HG03354 (cell line): ENCODE results near the gene SMO.
"Not testable (repeated sequence)": the region's sequence is repeated elsewhere in the genome, so short reads cannot be mapped to it uniquely, and the experiment has no call there.

Experiments used
- ATAC-seq: cut with Tn5 transposase; IDR thresholded peaks from one replicate; pipeline ENCODE4 v1.9.1; 2021; ENCODE audit warnings: mild to moderate bottlenecking; ENCODE audit not compliant: unreplicated experiment, poor library complexity, severe bottlenecking

The SMO gene

GRCh38 chr7:129225931-129226572, 37.6 kb downstream of the SMO start:
- ATAC-seq, result no peak

- ATAC-seq, result no peak
Observed at GRCh38 chr7:129227646-129228578, 39.5 kb downstream of the SMO start.

- ATAC-seq, result no peak
Observed at GRCh38 chr7:129228633-129229032, 40.2 kb downstream of the SMO start.

DNA sequence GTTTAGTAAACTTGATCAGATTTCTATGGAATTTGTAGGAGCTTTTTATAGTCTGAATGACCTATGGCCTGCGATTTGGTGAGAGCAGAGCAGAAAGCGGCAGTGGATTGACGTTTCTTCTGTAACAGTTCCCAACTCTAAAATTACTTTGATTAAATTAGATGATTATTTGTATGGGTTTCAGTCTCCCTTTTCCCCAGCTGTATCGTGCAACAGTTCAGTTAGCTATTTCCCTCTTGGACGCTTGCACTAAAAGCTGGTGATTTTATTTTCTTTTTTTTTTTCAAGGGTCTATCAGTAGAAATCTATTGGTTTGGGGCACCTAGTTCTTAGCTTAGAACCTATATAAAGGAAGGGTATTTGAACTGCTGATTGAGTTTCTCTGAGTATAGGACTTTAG, 43.2 kb downstream of the SMO start:
- no peak for ATAC-seq

- ATAC-seq, result no peak
Observed at GRCh38 chr7:129238546-129238945, 50.1 kb downstream of the SMO start.

DNA sequence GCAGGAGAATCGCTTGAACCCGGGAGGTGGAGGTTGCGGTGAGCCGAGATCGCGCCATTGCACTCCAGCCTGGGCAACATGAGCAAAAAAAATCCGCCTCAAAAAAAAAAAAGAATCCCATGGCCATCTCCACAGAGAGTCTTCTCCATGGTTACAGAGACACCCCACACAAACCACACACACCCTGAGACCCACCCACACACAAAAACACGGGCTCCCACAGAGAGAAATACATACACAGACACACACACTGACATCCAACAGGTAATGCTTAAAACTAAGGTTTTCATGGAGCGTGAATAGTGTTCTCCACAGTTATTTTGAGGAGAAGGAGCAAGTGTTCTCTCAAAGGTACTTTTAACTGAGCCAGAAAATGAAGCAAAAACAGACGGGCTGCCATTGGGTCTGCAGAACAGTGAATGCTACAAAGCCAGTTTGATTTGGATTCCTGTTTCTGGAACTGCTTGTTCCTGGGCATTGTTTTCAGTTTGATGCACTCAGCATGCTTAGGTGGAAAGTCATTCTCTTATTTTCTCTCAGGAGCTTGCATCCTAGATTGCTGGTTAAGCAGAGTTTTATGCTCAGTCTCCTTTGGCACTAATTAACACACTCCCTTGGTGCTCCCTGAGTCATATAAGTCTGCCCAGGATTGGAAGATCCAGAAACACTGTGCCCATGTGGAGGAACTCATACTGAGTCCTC, 51.8 kb downstream of the SMO start:
- no peak for ATAC-seq

- ATAC-seq, result no peak
Observed at GRCh38 chr7:129244220-129244619, 55.8 kb downstream of the SMO start.

DNA sequence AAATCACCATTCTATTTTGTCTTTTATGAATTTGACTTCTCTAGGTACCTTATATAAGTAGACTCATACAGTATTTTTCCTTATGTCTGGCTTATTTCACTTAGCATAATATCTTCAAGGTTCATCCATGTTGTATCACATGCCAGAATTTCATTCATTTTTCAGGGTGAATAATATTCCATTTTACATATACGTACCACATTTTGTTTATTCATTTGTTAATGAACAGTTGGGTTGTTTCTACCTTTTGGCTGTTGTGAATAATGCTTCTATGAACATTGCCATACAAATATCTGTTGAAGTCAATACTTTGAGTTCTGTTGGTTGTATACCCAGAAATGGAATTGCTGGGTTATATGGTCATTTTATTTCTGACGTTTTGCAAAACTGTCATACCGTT, 57.1 kb downstream of the SMO start:
- ATAC-seq, result no peak

- no peak for ATAC-seq
Observed at GRCh38 chr7:129247087-129247486, 58.7 kb downstream of the SMO start.

GRCh38 chr7:129252128-129252527, 63.7 kb downstream of the SMO start:
- ATAC-seq, result no peak

GRCh38 chr7:129252603-129253002, 64.2 kb downstream of the SMO start:
- ATAC-seq, result not testable (repeated sequence)

DNA sequence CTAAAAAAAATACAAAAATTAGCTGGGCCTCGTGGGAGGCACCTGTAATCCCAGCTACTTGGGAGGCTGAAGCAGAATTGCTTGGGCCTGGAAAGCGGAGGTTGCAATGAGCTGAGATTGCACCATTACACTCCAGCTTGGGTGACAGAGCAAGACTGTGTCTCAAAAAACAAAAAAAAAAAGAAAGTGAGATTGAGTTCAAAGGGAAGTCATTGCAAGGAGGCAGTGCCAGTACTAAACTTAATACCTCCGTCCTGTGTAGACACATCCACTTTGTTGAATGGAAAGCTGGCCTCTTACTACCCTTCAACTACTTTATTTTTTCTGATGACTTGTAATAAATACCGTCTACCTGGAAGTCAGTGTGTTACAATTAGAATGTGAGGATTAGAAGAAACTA, 67.4 kb downstream of the SMO start:
- no peak for ATAC-seq

DNA sequence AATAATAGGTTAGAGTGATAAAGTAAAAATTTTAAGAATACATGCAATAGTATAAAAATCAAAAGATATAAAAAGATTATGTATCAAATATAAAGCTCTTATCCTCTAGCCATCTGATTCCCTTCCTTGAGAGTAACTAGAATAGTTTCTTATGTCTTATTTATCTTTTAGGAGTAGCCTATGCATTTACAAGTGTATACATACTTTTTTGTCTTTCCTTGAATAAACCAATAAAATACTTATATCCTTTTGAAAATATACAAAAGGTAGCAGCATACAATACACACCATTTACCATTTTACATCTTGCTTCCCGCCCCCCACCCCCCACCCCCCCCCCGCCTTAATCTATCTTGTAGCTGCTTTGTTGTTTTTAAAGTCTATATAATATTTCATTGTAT, 67.8 kb downstream of the SMO start:
- no peak for ATAC-seq

- no peak for ATAC-seq
Observed at GRCh38 chr7:129257168-129257567, 68.7 kb downstream of the SMO start.

DNA sequence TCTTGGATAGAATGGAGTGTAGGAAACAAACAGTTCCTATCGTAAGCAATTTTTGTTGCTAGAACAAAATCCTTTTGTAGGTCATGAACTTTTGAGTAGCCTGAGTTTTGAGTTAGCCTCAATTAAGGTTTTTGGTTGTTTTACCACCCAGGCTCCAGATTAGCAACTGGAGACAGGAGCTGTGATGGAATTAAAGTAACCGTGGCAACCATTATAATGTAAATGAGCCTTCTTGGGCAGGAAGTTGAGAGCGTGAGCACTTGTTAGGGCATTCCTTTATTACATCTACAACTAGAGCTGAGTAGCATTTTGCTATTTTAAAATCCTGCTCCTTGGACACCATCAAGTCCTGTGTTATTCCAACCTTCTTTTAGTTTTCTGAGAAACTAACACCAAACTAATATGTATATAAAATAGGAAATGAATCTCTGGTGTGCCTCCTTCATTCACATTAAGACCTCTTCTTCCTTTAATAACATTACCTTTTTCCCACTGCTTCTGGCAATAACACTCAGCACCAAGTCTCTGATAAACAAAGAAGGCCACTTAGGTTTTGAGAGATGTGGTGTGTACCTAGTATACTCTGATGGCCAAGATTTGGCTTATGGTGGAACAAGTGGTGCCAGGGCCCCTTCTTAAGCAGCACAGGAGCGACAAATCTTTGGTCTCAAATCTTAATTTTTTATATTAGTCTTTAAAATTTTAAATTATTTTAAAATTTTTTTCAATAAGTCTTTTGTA, 70.4 kb downstream of the SMO start:
- ATAC-seq, result no peak

DNA sequence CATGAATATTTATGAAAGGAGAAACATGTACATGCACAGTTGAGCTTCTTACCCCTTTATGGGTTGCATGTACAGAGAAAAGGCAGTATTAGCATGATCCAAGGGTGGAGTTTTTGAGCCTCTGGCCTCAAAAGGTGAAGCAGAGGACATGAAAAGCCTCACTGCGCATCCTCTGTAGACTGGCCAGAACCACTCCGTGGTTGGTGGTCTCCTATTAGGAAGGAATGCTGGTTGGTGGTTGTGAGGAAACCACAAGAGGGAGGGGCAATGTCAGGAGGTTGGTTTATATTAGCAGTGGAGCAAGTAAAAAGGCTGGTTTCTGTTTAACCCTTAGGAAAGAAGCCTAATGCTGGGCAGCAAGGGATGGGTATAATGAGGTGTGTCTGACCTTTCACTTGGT, 73.9 kb downstream of the SMO start:
- ATAC-seq, result no peak
